Smooth muscle cell of the brain vasculature (primary cell): ENCODE data around the gene BFSP1.

Source experiments
- DNase-seq: peaks from one replicate; pipeline ENCODE4 v3.0.0-alpha.2; 2012; ENCODE audit warnings: low read depth, low spot score

The BFSP1 gene

GRCh38 chr20:17499041-17499440 is 32.1 kb downstream of the BFSP1 start:
- DNase-seq, result no peak

GRCh38 chr20:17498641-17499040 is 32.5 kb downstream of the BFSP1 start:
- no peak for DNase-seq

GRCh38 chr20:17497821-17498580 is 33.2 kb downstream of the BFSP1 start:
- no peak for DNase-seq

GRCh38 chr20:17495826-17496225 is 35.4 kb downstream of the BFSP1 start:
- DNase-seq, result no peak

GRCh38 chr20:17494201-17494600 is 37.0 kb downstream of the BFSP1 start:
- DNase-seq, result no peak

GRCh38 chr20:17493173-17493572 is 38.0 kb downstream of the BFSP1 start:
- no peak for DNase-seq

GRCh38 chr20:17491488-17491887 is 39.7 kb downstream of the BFSP1 start:
- no peak for DNase-seq

GRCh38 chr20:17491041-17491440 is 40.1 kb downstream of the BFSP1 start:
- DNase-seq, result no peak

GRCh38 chr20:17490501-17490900 is 40.7 kb downstream of the BFSP1 start:
- no peak for DNase-seq

- no peak for DNase-seq
Observed at GRCh38 chr20:17488916-17489600, 42.1 kb downstream of the BFSP1 start.

- DNase-seq, result no peak
Observed at GRCh38 chr20:17485017-17485416, 46.2 kb downstream of the BFSP1 start.

- no peak for DNase-seq
Observed at GRCh38 chr20:17482536-17482935, 48.6 kb downstream of the BFSP1 start.

GRCh38 chr20:17481661-17482060 is 49.5 kb downstream of the BFSP1 start:
- DNase-seq, result no peak

- no peak for DNase-seq
Observed at GRCh38 chr20:17480696-17481095, 50.5 kb downstream of the BFSP1 start.

GRCh38 chr20:17479063-17479657 is 52.0 kb downstream of the BFSP1 start:
- no peak for DNase-seq

GRCh38 chr20:17473659-17474058 is 57.5 kb downstream of the BFSP1 start:
- DNase-seq, result no peak

- no peak for DNase-seq
Observed at GRCh38 chr20:17471606-17472187, 59.5 kb downstream of the BFSP1 start.

GRCh38 chr20:17470973-17471372 is 60.2 kb downstream of the BFSP1 start:
- no peak for DNase-seq

GRCh38 chr20:17470521-17470920 is 60.7 kb downstream of the BFSP1 start:
- DNase-seq, result no peak

- DNase-seq, result no peak
Observed at GRCh38 chr20:17469246-17470030, 61.7 kb downstream of the BFSP1 start.

GRCh38 chr20:17468073-17468840 is 62.9 kb downstream of the BFSP1 start:
- no peak for DNase-seq
